Breast epithelium (tissue), 3 donors: ENCODE results near the gene METTL1.

Source experiments
- CTCF ChIP-seq, 3 donors: fragments of 450-650 bp; IDR thresholded peaks; one replicate each; pipeline ENCODE4 v1.5.1; 2016 to 2017; ENCODE audit warnings: antibody characterized with exemption in 3 of 3, mild to moderate bottlenecking in 3 of 3, moderate library complexity in 3 of 3
- POLR2A ChIP-seq: fragments of 450-650 bp; IDR thresholded peaks from one replicate; pipeline ENCODE4 v1.6.1; 2016; ENCODE audit warnings: antibody characterized with exemption, mild to moderate bottlenecking, moderate library complexity
- POLR2AphosphoS5 ChIP-seq, 3 donors: sonication (generic); formaldehyde crosslinking; IDR thresholded peaks; one replicate each; pipeline ENCODE4 v1.6.1; 2017; ENCODE audit warnings: antibody characterized with exemption in 3 of 3

DNA sequence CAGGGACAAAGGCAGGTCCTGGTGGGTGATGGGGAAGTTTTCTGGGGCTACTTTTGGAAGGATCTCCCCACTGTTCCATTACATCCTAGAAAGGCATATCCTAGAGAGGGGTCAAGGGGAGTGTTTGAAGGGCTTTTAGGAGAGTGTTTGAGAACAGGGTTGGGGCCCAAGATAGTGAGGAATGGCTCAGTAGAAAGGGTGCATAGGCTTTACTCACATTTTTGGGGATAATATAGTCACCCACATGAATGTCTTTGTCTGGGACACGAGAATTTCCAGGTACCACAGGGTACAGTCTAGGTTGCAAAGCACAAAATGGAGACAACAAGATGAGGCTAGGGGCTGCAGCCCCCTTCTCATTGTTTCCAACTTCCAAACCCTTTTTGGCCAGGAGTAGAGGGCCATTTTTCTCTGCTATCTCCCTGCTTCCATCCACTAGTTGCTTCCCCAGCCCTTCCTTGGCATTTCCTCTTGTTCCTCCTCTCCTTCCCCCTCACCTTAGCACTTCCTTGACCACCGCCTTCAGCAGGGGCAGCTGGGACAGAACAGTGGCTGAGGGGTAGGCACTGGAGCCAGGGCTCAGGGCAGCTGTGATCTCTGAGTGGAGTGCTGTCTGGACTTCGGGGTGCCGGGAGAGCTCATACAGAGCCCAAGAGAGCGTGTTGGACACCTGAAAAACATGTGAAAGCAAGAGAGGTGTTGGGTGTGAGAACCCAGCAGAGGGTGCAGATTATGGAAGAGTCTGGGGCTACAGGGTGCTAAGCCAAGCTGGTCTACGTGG, 7.8 kb downstream of the METTL1 start:
- no peak for TF ChIP-seq CTCF (IDR thresholded peaks at IDR 0.05)
- TF ChIP-seq POLR2A: no peak
- TF ChIP-seq POLR2AphosphoS5 (IDR thresholded peaks at IDR 0.05): no peak
